Keratinocyte (primary cell): ENCODE measurements around the gene MCUR1. TPM values are rescaled to one million over a fixed set of nuclear protein-coding genes. Genes with fewer than 3 reads are reported as not detected.

Experiments
- DNase-seq: peaks from one replicate; pipeline ENCODE4 v3.0.0-alpha.2; 2011; ENCODE audit warnings: low read depth, missing footprints, low spot score
- FAIRE-seq: peaks from 2 replicates; lab custom pipeline; 2011; peaks lifted over from hg19 to GRCh38; lab: Jason Lieb, UNC
- H2AFZ ChIP-seq: 2 replicates; pipeline ENCODE4 v1.6.0; 2012; ENCODE audit warnings: low read length, control low read depth, inconsistent platforms; ENCODE audit not compliant: control insufficient read depth
- H3K27ac ChIP-seq: 2 replicates; pipeline ENCODE4 v1.5.1; 2011; ENCODE audit warnings: low read length; ENCODE audit not compliant: control insufficient read depth, insufficient read depth
- H3K27me3 ChIP-seq: 3 replicates; pipeline ENCODE4 v1.6.0; 2011; ENCODE audit warnings: low read length; ENCODE audit not compliant: control insufficient read depth, insufficient read depth; ENCODE audit errors: extremely low read depth
- H3K36me3 ChIP-seq, 2 experiments: 2 replicates in 1 of 2; 3 replicates in 1 of 2; pipeline ENCODE4 v1.5.1; 2011; ENCODE audit warnings: low read length in 2 of 2, mild to moderate bottlenecking in 1 of 2; ENCODE audit not compliant: control insufficient read depth in 2 of 2, insufficient read depth in 2 of 2; ENCODE audit errors: extremely low read depth in 1 of 2
- H3K4me1 ChIP-seq: 3 replicates; pipeline ENCODE4 v1.5.1; 2011; ENCODE audit warnings: low read length; ENCODE audit not compliant: control insufficient read depth, insufficient read depth; ENCODE audit errors: extremely low read depth
- H3K4me2 ChIP-seq: 3 replicates; pipeline ENCODE4 v1.6.0; 2011; ENCODE audit warnings: low read depth, low read length; ENCODE audit not compliant: control insufficient read depth, insufficient read depth; ENCODE audit errors: extremely low read depth
- H3K4me3 ChIP-seq, 3 experiments: fragments of 200-600 bp in 1 of 3; sonication (generic) in 1 of 3; 2 replicates in 2 of 3; 3 replicates in 1 of 3; pipeline ENCODE4 v1.5.1; 2011 to 2016; ENCODE audit warnings: low read length in 3 of 3, mild to moderate bottlenecking in 3 of 3, control low read depth in 2 of 3, inconsistent platforms in 1 of 3, low read depth in 1 of 3, mixed read lengths in 1 of 3, mixed run types in 1 of 3, moderate library complexity in 1 of 3; ENCODE audit not compliant: control insufficient read depth in 2 of 3, insufficient read depth in 2 of 3; ENCODE audit errors: extremely low read depth in 1 of 3
- H3K79me2 ChIP-seq: 2 replicates; pipeline ENCODE4 v1.6.0; 2012; ENCODE audit warnings: low read length; ENCODE audit not compliant: control insufficient read depth, insufficient read depth
- H3K9ac ChIP-seq: 3 replicates; pipeline ENCODE4 v1.6.0; 2011; ENCODE audit warnings: low read length; ENCODE audit not compliant: control insufficient read depth, insufficient read depth; ENCODE audit errors: extremely low read depth
- H3K9me1 ChIP-seq: 3 replicates; pipeline ENCODE4 v1.6.0; 2011; ENCODE audit warnings: low read length; ENCODE audit not compliant: control insufficient read depth, insufficient read depth; ENCODE audit errors: extremely low read depth
- H3K9me3 ChIP-seq: 2 replicates; pipeline ENCODE4 v1.5.1; 2012; ENCODE audit warnings: low read depth, low read length; ENCODE audit not compliant: control insufficient read depth
- H4K20me1 ChIP-seq: 3 replicates; pipeline ENCODE4 v1.6.0; 2011; ENCODE audit warnings: low read length; ENCODE audit not compliant: control insufficient read depth, insufficient read depth; ENCODE audit errors: extremely low read depth
- CTCF ChIP-seq, 3 experiments: IDR thresholded peaks in 1 of 3; conservative IDR thresholded peaks in 1 of 3; optimal IDR thresholded peaks in 1 of 3; 2 replicates in 2 of 3; 3 replicates in 1 of 3; pipeline versions ENCODE3 to v1.5.1; 2011; ENCODE audit warnings: low read length in 3 of 3, mild to moderate bottlenecking in 3 of 3, moderate library complexity in 2 of 3, control low read depth in 1 of 3, inconsistent platforms in 1 of 3; ENCODE audit not compliant: insufficient read depth in 2 of 3; ENCODE audit errors: extremely low read depth in 1 of 3
- EZH2 ChIP-seq: IDR thresholded peaks from one replicate; pipeline ENCODE4 v1.6.1; 2012; ENCODE audit warnings: inconsistent platforms, mild to moderate bottlenecking, low read length, moderate library complexity
- dilution Hi-C: fragments of 300-500 bp; cut with MboI; formaldehyde crosslinking; loops from one replicate; pipeline ENCODE4 v1.7.0; 2020; ENCODE audit warnings: low sequenced_read_pairs; ENCODE audit not compliant: extremely low pct_ligation_motif_present
- polyA plus RNA-seq, 5 experiments: library from polyadenylated mRNA; depleted of rRNA in 3 of 5; stranded (reverse) in 3 of 5; stranded (forward) in 1 of 5; unstranded in 1 of 5; fragments of >200 nt; gene quantifications; 1 replicate in 1 of 5; 2 replicates in 3 of 5; 3 replicates in 1 of 5; pipeline versions ENCODE4 v1.2.1 to v1.2.3, GENCODE V29; 2011 to 2012; ENCODE audit warnings: missing spikeins in 2 of 5, low read depth in 1 of 5, low replicate concordance in 1 of 5

MCUR1 gene
- polyA plus RNA-seq, 1 donor (not counting 4 experiments of a cell fraction or from before 2014, with no cell fraction given): 15.3 TPM

- dilution Hi-C loops: no loop called here
- H3K9ac ChIP-seq: no peak overlapping the region
- no peaks in the 10 kb centered on the region for H3K27me3 ChIP-seq
- FAIRE-seq: no peak
- TF ChIP-seq EZH2 (no peak), CTCF (optimal IDR thresholded peaks at IDR 0.05 in 1 of 3, IDR thresholded peaks at IDR 0.05 in 1 of 3, conservative IDR thresholded peaks at IDR 0.05 in 1 of 3; ENCODE audit: extremely low read depth in 1 of 3, insufficient read depth in 2 of 3, low read length in 3 of 3) (no peak)
- H3K4me2 ChIP-seq: no peak overlapping the region
- H3K9me1 ChIP-seq: no peaks in the 10 kb centered on the region
- no peak overlapping the region for H3K4me3 ChIP-seq
- H4K20me1 ChIP-seq: no peaks in the 10 kb centered on the region
- no peaks in the 10 kb centered on the region for H3K79me2 ChIP-seq
- no peak overlapping the region for H3K27ac ChIP-seq
- no peak overlapping the region for H2AFZ ChIP-seq
- H3K9me3 ChIP-seq: no peaks in the 10 kb centered on the region
- no peaks in the 10 kb centered on the region for H3K4me1 ChIP-seq
- H3K36me3 ChIP-seq: no peaks in the 10 kb centered on the region
- no peak for DNase-seq
These were observed 59.7 kb downstream of the MCUR1 start for GRCh38 chr6:13754644-13755043.

- Histone ChIP-seq H3K9me1 (no peaks in the 10 kb centered on the region), H3K79me2 (no peaks in the 10 kb centered on the region), H3K27me3 (no peaks in the 10 kb centered on the region), H3K4me1 (no peaks in the 10 kb centered on the region), H3K4me2 (no peak overlapping the region), H2AFZ (no peak overlapping the region), H3K9me3 (no peaks in the 10 kb centered on the region), H3K27ac (no peak overlapping the region), H3K9ac (no peak overlapping the region), H3K4me3 (no peak overlapping the region), H4K20me1 (no peaks in the 10 kb centered on the region), H3K36me3 (no peaks in the 10 kb centered on the region)
- dilution Hi-C loops: no loop called here
- DNase-seq: no peak
- no peak for FAIRE-seq
- TF ChIP-seq CTCF (optimal IDR thresholded peaks at IDR 0.05 in 1 of 3, IDR thresholded peaks at IDR 0.05 in 1 of 3, conservative IDR thresholded peaks at IDR 0.05 in 1 of 3; ENCODE audit: extremely low read depth in 1 of 3, insufficient read depth in 2 of 3, low read length in 3 of 3): no peak
These were observed 70.6 kb downstream of the MCUR1 start for GRCh38 chr6:13743736-13744127.
